Cardiac muscle cell (in vitro differentiated cells and primary cell): ENCODE results near the gene ISM2. TPM values are rescaled to one million over a fixed set of nuclear protein-coding genes. Genes with fewer than 3 reads are reported as not detected.
"Not testable (repeated sequence)": the region's sequence is repeated elsewhere in the genome, so short reads cannot be mapped to it uniquely, and the experiment has no call there.

Experiments
- DNase-seq, 2 donors: peaks; one replicate each; pipeline versions ENCODE4 v3.0.0 to v3.0.0-alpha.2; 2010 to 2017; ENCODE audit warnings: low read depth in 1 of 2, low spot score in 1 of 2
- H3K27ac ChIP-seq: fragments of 200-600 bp; sonication (generic); 2 replicates; pipeline ENCODE4 v1.5.1; 2016
- H3K27me3 ChIP-seq: fragments of 200-600 bp; sonication (generic); 2 replicates; pipeline ENCODE4 v1.6.0; 2016; ENCODE audit warnings: control low read depth
- H3K36me3 ChIP-seq: fragments of 200-600 bp; sonication (generic); 2 replicates; pipeline ENCODE4 v1.5.1; 2016; ENCODE audit warnings: control low read depth
- H3K4me1 ChIP-seq: fragments of 200-600 bp; sonication (generic); 2 replicates; pipeline ENCODE4 v1.8.1; 2017; ENCODE audit warnings: low read depth, mild to moderate bottlenecking, mixed run types
- H3K4me3 ChIP-seq: fragments of 200-600 bp; sonication (generic); 2 replicates; pipeline ENCODE4 v1.5.1; 2016; ENCODE audit warnings: mild to moderate bottlenecking
- H3K9me3 ChIP-seq: fragments of 200-600 bp; sonication (generic); 2 replicates; pipeline ENCODE4 v1.5.1; 2017; ENCODE audit warnings: low read depth, mild to moderate bottlenecking, control low read depth
- CTCF ChIP-seq: IDR thresholded peaks from 2 replicates; pipeline ENCODE4 v1.5.1; 2012; ENCODE audit warnings: low read depth, mild to moderate bottlenecking, low read length
- polyA plus RNA-seq: library from polyadenylated mRNA; unstranded; fragments of >200 nt; fragmentation: Nextera tagmentation; extraction: Ambion mirVana; gene quantifications from 2 replicates; pipeline ENCODE4 v1.2.1, GENCODE V29; 2016
- total RNA-seq: library from RNA; depleted of rRNA; stranded (reverse); fragments of >200 nt; gene quantifications from 2 replicates; pipeline ENCODE4 v1.2.3, GENCODE V29; 2016

ISM2 gene
- total RNA-seq (0.53 and 0.83 TPM in 2 replicates), polyA plus RNA-seq (not detected in 2 replicates)

DNA sequence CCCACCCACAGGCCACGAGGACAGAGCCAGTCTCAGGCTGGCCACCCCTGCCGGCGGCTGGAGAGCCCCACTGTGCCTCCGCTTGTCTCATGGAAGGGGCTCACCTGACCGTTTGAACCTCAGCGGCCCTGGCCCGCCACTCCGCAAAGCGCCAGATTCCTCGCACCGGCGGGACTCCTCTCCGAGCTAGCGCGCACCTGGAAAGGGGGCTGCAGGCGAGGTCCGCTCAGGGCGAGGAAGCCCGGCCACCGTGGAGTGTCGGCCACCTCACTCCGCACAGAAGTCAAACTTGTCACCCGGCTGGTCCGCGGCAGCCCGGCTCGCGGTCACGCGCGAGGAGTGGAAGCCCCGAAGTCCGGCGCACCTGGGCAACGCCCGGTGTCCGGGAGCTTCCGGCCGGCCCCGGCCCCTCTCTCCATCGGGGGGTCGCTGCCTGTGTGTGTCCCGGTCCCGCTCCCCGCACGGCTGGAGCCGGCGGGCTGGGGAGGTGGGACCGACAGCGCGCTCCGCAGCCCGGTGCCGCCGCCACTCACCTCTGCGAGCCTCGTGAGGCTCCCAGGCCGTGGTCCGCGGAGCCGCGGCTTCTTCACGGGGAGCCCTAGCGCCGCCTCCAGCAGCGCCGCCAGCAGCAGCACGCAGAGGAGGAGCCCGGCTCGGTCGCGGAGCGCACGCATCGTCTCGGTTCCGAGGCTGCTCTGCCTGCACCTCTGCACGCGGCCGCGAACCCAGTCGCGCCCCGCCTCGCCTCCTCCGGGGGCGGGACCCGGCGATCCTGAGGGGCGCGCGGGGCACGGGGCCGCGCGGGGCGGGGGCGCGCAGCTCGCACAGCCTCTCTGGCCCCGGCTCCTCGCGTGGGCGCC is at the start of gene ISM2:
TSS of gene ISM2 (minus strand) at position 697 of the 860 bp plus-strand sequence. CDS start at position 674, 23 bp downstream.
- H3K27ac ChIP-seq: no peak within 1 kb of the TSS
- no peaks in the 10 kb centered on the region for H3K36me3 ChIP-seq
- H3K9me3 ChIP-seq: no peaks in the 10 kb centered on the region
- peak; percentile 56 to 72 for DNase-seq
- H3K27me3 ChIP-seq: peaks cover 43% of the 10 kb centered on the region
- TF ChIP-seq CTCF: no peak
- no peaks in the 10 kb centered on the region for H3K4me1 ChIP-seq
- H3K4me3 ChIP-seq: peak within 1 kb of the TSS; percentile 51

- Histone ChIP-seq H3K36me3 (peaks cover 10% of the 10 kb centered on the region), H3K9me3 (no peaks in the 10 kb centered on the region), H3K27me3 (no peaks in the 10 kb centered on the region), H3K4me3 (no peak overlapping the region), H3K4me1 (no peaks in the 10 kb centered on the region), H3K27ac (no peak overlapping the region)
- DNase-seq: no peak
- TF ChIP-seq CTCF: peak; percentile 12
These were observed 49.0 kb upstream of the ISM2 start for GRCh38 chr14:77547512-77548180.

- not testable (repeated sequence) for H3K36me3 ChIP-seq, H3K27me3 ChIP-seq, DNase-seq, H3K4me1 ChIP-seq, H3K4me3 ChIP-seq, H3K9me3 ChIP-seq, H3K27ac ChIP-seq
These were observed 46.6 kb upstream of the ISM2 start for GRCh38 chr14:77545171-77545570.

GRCh38 chr14:77544571-77544970 is 46.0 kb upstream of the ISM2 start:
- Histone ChIP-seq H3K27ac (no peak overlapping the region), H3K36me3 (peaks cover 10% of the 10 kb centered on the region), H3K4me1 (no peaks in the 10 kb centered on the region), H3K27me3 (no peaks in the 10 kb centered on the region), H3K4me3 (no peak overlapping the region), H3K9me3 (no peaks in the 10 kb centered on the region)
- TF ChIP-seq CTCF: no peak
- DNase-seq: peak in 1 of 2 donors; percentile 34

- Histone ChIP-seq H3K4me3 (no peak overlapping the region), H3K36me3 (peaks cover 5% of the 10 kb centered on the region), H3K27me3 (no peaks in the 10 kb centered on the region), H3K27ac (no peak overlapping the region), H3K4me1 (no peaks in the 10 kb centered on the region), H3K9me3 (no peaks in the 10 kb centered on the region)
- DNase-seq: peak in 1 of 2 donors; percentile 74
- TF ChIP-seq CTCF: no peak
These were observed 45.2 kb upstream of the ISM2 start for GRCh38 chr14:77543637-77544334.
